HEK293T (cell line): ENCODE data around the gene SMKR1.

Experiments
- CTCF ChIA-PET: fragments of 350-600 bp; formaldehyde crosslinking; extraction: SDS; loops from one replicate; lab custom pipeline; 2021; ENCODE audit warnings: antibody characterized with exemption, inconsistent platforms; lab: Yijun Ruan, JAX
- POLR2A ChIA-PET: fragments of 350-600 bp; formaldehyde crosslinking; extraction: SDS; loops from one replicate; lab custom pipeline; 2020; ENCODE audit warnings: antibody characterized with exemption, inconsistent platforms; lab: Yijun Ruan, JAX
- DNase-seq: peaks from one replicate; pipeline ENCODE4 v3.0.0; 2012; ENCODE audit warnings: mixed read lengths; ENCODE audit errors: extremely low spot score
- ARNT ChIP-seq: fragments of 450-650 bp; IDR thresholded peaks from 2 replicates; pipeline ENCODE4 v1.6.1; 2017; ENCODE audit warnings: mild to moderate bottlenecking
- BHLHE40 ChIP-seq: fragments of 450-650 bp; IDR thresholded peaks from 2 replicates; pipeline ENCODE4 v1.6.1; 2016; ENCODE audit warnings: mild to moderate bottlenecking, moderate library complexity, borderline replicate concordance
- CTBP1 ChIP-seq: fragments of 450-650 bp; IDR thresholded peaks from 2 replicates; pipeline ENCODE4 v1.6.1; 2016; ENCODE audit warnings: borderline replicate concordance
- ELF4 ChIP-seq: fragments of 450-650 bp; IDR thresholded peaks from 2 replicates; pipeline ENCODE4 v1.6.1; 2017; ENCODE audit warnings: antibody characterized with exemption
- FOXA1 ChIP-seq: fragments of 450-650 bp; IDR thresholded peaks from 2 replicates; pipeline ENCODE4 v1.6.1; 2016; ENCODE audit warnings: mild to moderate bottlenecking
- FOXK2 ChIP-seq: fragments of 450-650 bp; IDR thresholded peaks from 2 replicates; pipeline ENCODE4 v1.6.1; 2016; ENCODE audit warnings: mild to moderate bottlenecking
- FOXM1 ChIP-seq: fragments of 450-650 bp; IDR thresholded peaks from 2 replicates; pipeline ENCODE4 v1.6.1; 2017; ENCODE audit warnings: mild to moderate bottlenecking, borderline replicate concordance
- HDGF ChIP-seq: fragments of 450-650 bp; IDR thresholded peaks from 2 replicates; pipeline ENCODE4 v1.6.1; 2017; ENCODE audit warnings: antibody characterized with exemption, borderline replicate concordance
- L3MBTL2 ChIP-seq: fragments of 450-650 bp; conservative IDR thresholded peaks from 2 replicates; pipeline ENCODE4 v1.6.1; 2016; ENCODE audit warnings: mild to moderate bottlenecking
- LEF1 ChIP-seq: fragments of 450-650 bp; IDR thresholded peaks from 2 replicates; pipeline ENCODE4 v1.6.1; 2017; ENCODE audit warnings: mild to moderate bottlenecking, borderline replicate concordance
- NFRKB ChIP-seq: fragments of 450-650 bp; IDR thresholded peaks from 2 replicates; pipeline ENCODE4 v1.6.1; 2016; ENCODE audit warnings: mild to moderate bottlenecking, moderate library complexity
- SP1 ChIP-seq: fragments of 450-650 bp; IDR thresholded peaks from 2 replicates; pipeline ENCODE4 v1.6.1; 2017
- SUZ12 ChIP-seq: fragments of 450-650 bp; IDR thresholded peaks from 2 replicates; pipeline ENCODE4 v1.6.1; 2016; ENCODE audit warnings: mild to moderate bottlenecking
- TARDBP ChIP-seq: fragments of 450-650 bp; IDR thresholded peaks from 2 replicates; pipeline ENCODE4 v1.6.1; 2016
- ZNF384 ChIP-seq: fragments of 450-650 bp; IDR thresholded peaks from 2 replicates; pipeline ENCODE4 v1.6.1; 2016
- TF ChIP-seq, protein P1 (sequence below): fragments of 450-650 bp; IDR thresholded peaks from 2 replicates; pipeline ENCODE4 v1.6.1; 2016

The SMKR1 gene

DNA sequence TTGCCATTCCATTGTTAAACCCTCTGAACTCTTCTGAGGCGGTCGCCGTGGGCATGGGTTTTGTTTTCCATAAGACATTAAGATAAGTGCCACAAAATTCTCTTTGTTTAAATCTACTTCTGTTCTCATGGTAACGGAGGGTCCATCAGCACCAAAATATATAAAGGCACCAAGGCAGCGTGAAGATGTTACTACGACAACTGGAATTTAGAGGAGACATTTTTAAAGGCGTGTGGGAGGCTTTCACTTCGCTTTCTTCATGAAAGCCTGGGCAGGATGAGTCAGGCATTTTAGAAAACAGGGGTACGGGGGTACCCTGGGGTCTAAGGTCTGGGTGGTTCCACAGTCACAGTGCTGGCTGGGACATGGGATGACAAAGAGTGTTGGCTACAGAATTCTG, 34.0 kb downstream of the SMKR1 start:
- TF ChIP-seq SP1 (no peak), L3MBTL2 (no peak), LEF1 (no peak), HDGF (no peak), FOXK2 (no peak), SUZ12 (no peak), ZNF384 (no peak), BHLHE40 (no peak), FOXM1 (no peak), TARDBP (no peak), ELF4 (no peak), FOXA1 (no peak), ARNT (no peak)
- POLR2A ChIA-PET, result no interaction called here
- DNase-seq, result no peak

GRCh38 chr7:129538790-129539189, 36.5 kb downstream of the SMKR1 start:
- ChIA-PET CTCF (no interaction called here), POLR2A (no interaction called here)
- DNase-seq, result no peak
- no peak for TF ChIP-seq TARDBP
- no peak for TF ChIP-seq LEF1
- TF ChIP-seq SP1, result no peak
- no peak for TF ChIP-seq ARNT
- no peak for TF ChIP-seq ZNF384
- TF ChIP-seq L3MBTL2, result no peak
- TF ChIP-seq NFRKB, result no peak
- TF ChIP-seq BHLHE40, result no peak
- TF ChIP-seq CTBP1, result no peak
- TF ChIP-seq FOXA1, result no peak
- no peak for TF ChIP-seq FOXM1
- TF ChIP-seq HDGF, result no peak
- no peak for TF ChIP-seq FOXK2
- TF ChIP-seq ELF4, result no peak
- TF ChIP-seq, protein P1, sequence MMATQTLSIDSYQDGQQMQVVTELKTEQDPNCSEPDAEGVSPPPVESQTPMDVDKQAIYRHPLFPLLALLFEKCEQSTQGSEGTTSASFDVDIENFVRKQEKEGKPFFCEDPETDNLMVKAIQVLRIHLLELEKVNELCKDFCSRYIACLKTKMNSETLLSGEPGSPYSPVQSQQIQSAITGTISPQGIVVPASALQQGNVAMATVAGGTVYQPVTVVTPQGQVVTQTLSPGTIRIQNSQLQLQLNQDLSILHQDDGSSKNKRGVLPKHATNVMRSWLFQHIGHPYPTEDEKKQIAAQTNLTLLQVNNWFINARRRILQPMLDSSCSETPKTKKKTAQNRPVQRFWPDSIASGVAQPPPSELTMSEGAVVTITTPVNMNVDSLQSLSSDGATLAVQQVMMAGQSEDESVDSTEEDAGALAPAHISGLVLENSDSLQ, result no peak
- TF ChIP-seq SUZ12, result no peak

More for the DNA sequence above, 34.0 kb downstream of the SMKR1 start:
- CTCF ChIA-PET, result no interaction called here

DNA sequence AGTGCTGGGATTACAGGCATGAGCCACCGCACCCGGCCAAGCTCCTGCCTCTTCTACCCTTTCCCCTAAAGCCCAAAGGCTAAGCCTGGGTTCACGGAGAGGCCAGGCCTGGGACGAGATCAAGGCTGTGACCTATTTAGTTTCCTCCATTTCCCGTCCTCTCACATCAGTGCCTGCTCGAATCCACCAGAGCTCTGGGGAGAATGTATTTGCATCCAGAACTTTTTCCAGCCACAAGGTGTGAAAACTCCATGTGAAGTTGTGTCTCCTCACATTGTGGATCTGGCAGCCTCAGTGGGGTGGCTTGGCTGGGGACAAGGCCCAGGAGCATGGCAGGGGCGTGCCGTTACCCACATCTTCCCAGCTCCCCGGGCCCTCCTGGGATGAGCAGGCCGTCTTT, 38.0 kb downstream of the SMKR1 start:
- DNase-seq, result no peak
- ChIA-PET CTCF (no interaction called here), POLR2A (no interaction called here)
- TF ChIP-seq, protein P1, result no peak
- no peak for TF ChIP-seq LEF1
- TF ChIP-seq TARDBP, result no peak
- no peak for TF ChIP-seq FOXA1
- no peak for TF ChIP-seq L3MBTL2
- TF ChIP-seq BHLHE40, result no peak
- TF ChIP-seq ELF4, result no peak

DNA sequence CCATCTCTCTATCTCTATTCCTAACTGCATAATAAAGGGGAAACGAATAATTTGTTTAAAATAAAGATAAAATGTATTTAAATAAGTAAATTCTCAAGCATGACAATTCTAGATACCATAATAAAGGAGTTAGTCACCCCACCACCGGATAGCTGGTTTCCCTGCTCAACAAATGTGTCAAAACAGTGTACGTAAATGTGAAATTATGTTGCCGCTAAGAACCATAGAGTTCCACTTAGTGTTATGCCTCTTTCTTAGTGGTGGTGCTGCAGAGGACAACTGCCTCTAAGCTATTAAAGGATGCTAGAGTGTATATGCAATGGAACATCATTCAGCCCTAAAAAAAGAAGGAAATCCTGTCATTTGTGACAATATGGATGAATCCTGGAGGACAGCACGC, 42.4 kb downstream of the SMKR1 start:
- CTCF ChIA-PET, result no interaction called here
- DNase-seq, result no peak
- no peak for TF ChIP-seq SUZ12
- TF ChIP-seq FOXK2, result no peak
- no peak for TF ChIP-seq SP1
- TF ChIP-seq LEF1, result no peak
- POLR2A ChIA-PET, result no interaction called here

DNA sequence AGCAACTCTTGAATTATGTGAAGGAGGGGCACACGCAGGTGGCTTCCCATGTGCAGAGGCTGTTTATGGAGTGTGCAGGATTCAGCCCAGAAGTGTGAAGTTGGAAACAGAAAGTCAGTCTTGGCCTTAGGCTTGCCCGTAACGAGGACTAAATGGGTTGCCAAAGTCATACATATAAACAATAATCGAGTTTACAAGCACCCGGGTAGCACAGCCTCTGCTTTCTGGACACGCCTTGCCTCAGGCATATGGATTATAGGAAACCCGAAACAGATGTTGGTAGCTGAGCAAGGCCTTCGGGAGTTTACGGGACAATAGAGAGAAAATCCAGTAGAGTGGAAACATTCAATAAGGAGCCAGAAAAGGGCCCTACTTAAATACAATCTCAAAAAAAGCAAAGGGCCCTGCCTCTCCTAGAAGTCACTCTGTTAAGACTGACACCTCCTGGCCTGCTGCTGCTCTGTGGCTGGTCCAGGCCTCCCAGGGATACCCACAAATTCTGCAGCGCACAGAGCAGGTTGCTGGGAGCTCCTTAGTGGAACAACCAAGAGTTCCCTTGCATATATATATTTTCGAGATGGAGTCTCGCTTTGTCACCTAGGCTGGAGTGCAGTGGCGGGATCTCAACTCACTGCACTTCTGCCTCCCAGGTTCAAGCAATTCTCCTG, 48.5 kb downstream of the SMKR1 start:
- ChIA-PET CTCF (no interaction called here), POLR2A (no interaction called here)
- TF ChIP-seq ZNF384 (no peak), L3MBTL2 (peak; percentile 65; the same call in 1 of the 2 replicates)
- DNase-seq, result no peak

DNA sequence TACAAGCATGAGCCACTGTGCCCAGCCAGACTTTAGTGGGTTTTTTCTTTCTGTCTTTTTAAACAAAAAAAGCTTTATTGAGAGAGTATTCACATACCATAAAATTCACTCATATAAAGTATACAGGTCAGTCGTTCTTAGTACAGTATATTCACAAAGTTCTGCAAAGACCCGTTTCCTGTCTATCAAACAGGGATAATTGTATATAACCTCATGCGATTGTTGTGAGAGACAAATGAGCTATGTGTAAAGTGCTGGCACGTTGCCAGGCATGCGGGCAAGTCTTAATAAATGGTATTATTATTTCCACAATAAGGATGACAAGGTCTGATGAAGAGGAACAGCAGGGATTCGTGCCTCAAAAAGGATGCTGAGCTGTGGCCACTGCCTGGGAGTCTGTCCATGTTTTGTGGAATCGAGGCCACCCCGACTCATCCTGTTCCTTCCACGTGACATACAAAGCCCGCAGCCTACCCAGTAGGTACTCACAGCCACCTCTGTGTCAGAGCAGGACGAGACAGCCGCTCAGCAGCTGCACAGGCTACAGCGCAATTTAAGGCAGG, 51.6 kb downstream of the SMKR1 start:
- no peak for TF ChIP-seq BHLHE40
- TF ChIP-seq NFRKB, result no peak
- no peak for TF ChIP-seq ELF4
- no peak for TF ChIP-seq ARNT
- TF ChIP-seq LEF1, result no peak
- TF ChIP-seq FOXM1, result no peak
- no peak for TF ChIP-seq FOXK2
- TF ChIP-seq L3MBTL2, result no peak
- CTCF ChIA-PET, result interaction anchor here (0.7 kb wide), 1 partner anchor 307 kb away, joined by 3 read pairs; no protein-coding TSS in a partner anchor
- no peak for DNase-seq
- POLR2A ChIA-PET, result no interaction called here

GRCh38 chr7:129556607-129557133, 54.3 kb downstream of the SMKR1 start:
- ChIA-PET POLR2A (no interaction called here), CTCF (interaction anchor here (0.6 kb wide), 1 partner anchor 614 kb away, joined by 3 read pairs; no protein-coding TSS in a partner anchor)
- no peak for DNase-seq
- TF ChIP-seq SP1 (no peak), FOXK2 (no peak), ZNF384 (no peak), L3MBTL2 (no peak), BHLHE40 (no peak), LEF1 (no peak), TARDBP (no peak), CTBP1 (no peak), HDGF (no peak), FOXA1 (no peak), SUZ12 (no peak), ELF4 (no peak), FOXM1 (no peak)
